MM.1S (cell line): Measurements from ENCODE around the gene TMEM134.

Source experiments
- DNase-seq: peaks from one replicate; pipeline ENCODE4 v3.0.0-alpha.2; 2015
- H2AFZ ChIP-seq: fragments of 300-600 bp; sonication (generic); 2 replicates; pipeline ENCODE4 v1.6.0; 2016; ENCODE audit warnings: antibody characterized with exemption, low read length
- H3F3A ChIP-seq: fragments of 300-600 bp; sonication (generic); 2 replicates; pipeline ENCODE4 v1.6.1; 2016; ENCODE audit warnings: mild to moderate bottlenecking, antibody characterized with exemption, low read length, moderate library complexity, mixed read lengths; ENCODE audit not compliant: insufficient read depth
- H3K27ac ChIP-seq: fragments of 300-600 bp; sonication (generic); 2 replicates; pipeline ENCODE4 v1.5.1; 2016; ENCODE audit warnings: mild to moderate bottlenecking, low read length
- H3K27me3 ChIP-seq: fragments of 300-600 bp; sonication (generic); replicated peaks from 2 replicates; pipeline ENCODE4 v1.6.0; 2016; ENCODE audit warnings: low read length; ENCODE audit not compliant: insufficient read depth
- H3K36me3 ChIP-seq: fragments of 300-600 bp; sonication (generic); replicated peaks from 2 replicates; pipeline ENCODE4 v1.6.1; 2016; ENCODE audit warnings: mild to moderate bottlenecking, low read length, mixed read lengths; ENCODE audit not compliant: insufficient read depth
- H3K4me1 ChIP-seq: fragments of 300-600 bp; sonication (generic); 2 replicates; pipeline ENCODE4 v1.6.1; 2016; ENCODE audit warnings: low read length, mixed read lengths
- H3K4me2 ChIP-seq: fragments of 300-600 bp; sonication (generic); 2 replicates; pipeline ENCODE4 v1.6.0; 2016; ENCODE audit warnings: low read depth, low read length
- H3K4me3 ChIP-seq: fragments of 300-600 bp; sonication (generic); 2 replicates; pipeline ENCODE4 v1.5.1; 2016; ENCODE audit warnings: low read length, mixed read lengths
- H3K79me2 ChIP-seq: fragments of 300-600 bp; sonication (generic); 2 replicates; pipeline ENCODE4 v1.6.1; 2016; ENCODE audit warnings: mixed run types, low read length, mixed read lengths
- H3K9ac ChIP-seq: fragments of 300-600 bp; sonication (generic); 2 replicates; pipeline ENCODE4 v1.6.1; 2016; ENCODE audit warnings: low read length, mixed read lengths
- H3K9me2 ChIP-seq: fragments of 300-600 bp; sonication (generic); replicated peaks from 2 replicates; pipeline ENCODE4 v1.6.1; 2016; ENCODE audit warnings: mild to moderate bottlenecking, low read length, mixed read lengths; ENCODE audit not compliant: insufficient read depth
- H3K9me3 ChIP-seq: fragments of 300-600 bp; sonication (generic); replicated peaks from 2 replicates; pipeline ENCODE4 v1.6.1; 2016; ENCODE audit warnings: mild to moderate bottlenecking, low read length, mixed read lengths; ENCODE audit not compliant: insufficient read depth
- H4K20me1 ChIP-seq: fragments of 300-600 bp; sonication (generic); 2 replicates; pipeline ENCODE4 v1.6.1; 2016; ENCODE audit warnings: mild to moderate bottlenecking, low read length, moderate library complexity, mixed read lengths; ENCODE audit not compliant: insufficient read depth
- CTCF ChIP-seq: fragments of 300-600 bp; sonication (generic); IDR thresholded peaks from 2 replicates; pipeline ENCODE4 v1.5.1; 2016; ENCODE audit warnings: antibody characterized with exemption, low read length, mixed read lengths
- EZH2 ChIP-seq: fragments of 300-600 bp; sonication (generic); optimal IDR thresholded peaks from 2 replicates; pipeline ENCODE3; 2017; ENCODE audit warnings: low read depth, mild to moderate bottlenecking, antibody characterized with exemption, low read length, mixed read lengths
- EZH2phosphoT487 ChIP-seq: fragments of 300-600 bp; sonication (generic); IDR thresholded peaks from 2 replicates; pipeline ENCODE4 v1.6.1; 2018; ENCODE audit warnings: antibody characterized with exemption, low read length

The TMEM134 gene

DNA sequence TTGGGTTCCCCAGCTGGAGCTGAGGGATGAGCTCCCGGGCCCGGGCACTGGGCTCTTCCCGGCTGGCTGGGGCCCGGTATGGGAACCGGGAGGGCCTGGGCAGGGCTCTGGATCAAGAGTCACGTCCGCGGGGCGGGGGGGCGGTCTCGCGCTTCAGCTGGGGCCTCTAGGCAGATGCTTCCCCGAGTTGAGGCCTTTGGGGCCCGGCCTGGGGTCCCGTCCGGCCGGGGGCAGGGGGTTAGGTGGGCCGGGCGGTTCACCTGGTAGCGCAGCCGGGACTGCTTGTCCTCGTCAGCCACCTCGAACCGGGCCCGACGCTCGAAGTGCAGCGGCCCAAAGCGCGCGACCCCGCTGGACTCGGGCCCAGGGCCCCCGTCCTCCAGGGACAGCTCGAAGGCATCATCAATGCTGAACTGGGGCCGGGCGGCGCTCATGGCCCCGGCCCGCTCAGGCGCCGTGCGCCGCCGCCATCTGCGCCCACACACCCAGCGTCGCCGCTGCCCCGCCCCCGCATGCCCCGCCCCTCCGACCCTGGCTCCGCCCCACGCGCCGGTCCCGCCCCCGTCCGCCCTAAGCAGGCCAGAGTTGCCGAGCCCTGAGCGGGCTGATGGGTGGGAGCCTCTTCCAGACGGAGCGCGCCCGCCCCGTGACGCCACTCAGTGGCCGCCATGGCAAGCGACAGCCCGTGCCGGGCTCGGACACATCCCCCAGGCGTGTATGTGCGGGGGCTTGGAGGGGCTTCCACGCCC lies at the start of gene TMEM134:
TSS of gene TMEM134 (minus strand) at position 493 of the 749 bp plus-strand sequence. CDS start at position 434, 59 bp downstream.
- H3K9me3 ChIP-seq = no peaks in the 10 kb centered on the region
- H3K27ac ChIP-seq = no peak within 1 kb of the TSS; the same call in 1 of the 2 replicates
- H3K9me2 ChIP-seq = no peaks in the 10 kb centered on the region
- no peaks in the 10 kb centered on the region for H3F3A ChIP-seq
- peak within 1 kb of the TSS; percentile 99 for H3K4me3 ChIP-seq
- no peaks in the 10 kb centered on the region for H3K36me3 ChIP-seq
- DNase-seq = peak; percentile 92
- peaks cover 11% of the 10 kb centered on the region for H3K79me2 ChIP-seq
- peak within 1 kb of the TSS; percentile 100 for H2AFZ ChIP-seq
- TF ChIP-seq EZH2 = no peak
- TF ChIP-seq CTCF = peak; percentile 57
- TF ChIP-seq EZH2phosphoT487 = no peak
- no peaks in the 10 kb centered on the region for H4K20me1 ChIP-seq
- peak within 1 kb of the TSS; percentile 80 for H3K9ac ChIP-seq
- peaks cover 10% of the 10 kb centered on the region for H3K4me1 ChIP-seq
- peak within 1 kb of the TSS; percentile 100 for H3K4me2 ChIP-seq
- H3K27me3 ChIP-seq = no peaks in the 10 kb centered on the region; the same call in 1 of the 2 replicates

DNA sequence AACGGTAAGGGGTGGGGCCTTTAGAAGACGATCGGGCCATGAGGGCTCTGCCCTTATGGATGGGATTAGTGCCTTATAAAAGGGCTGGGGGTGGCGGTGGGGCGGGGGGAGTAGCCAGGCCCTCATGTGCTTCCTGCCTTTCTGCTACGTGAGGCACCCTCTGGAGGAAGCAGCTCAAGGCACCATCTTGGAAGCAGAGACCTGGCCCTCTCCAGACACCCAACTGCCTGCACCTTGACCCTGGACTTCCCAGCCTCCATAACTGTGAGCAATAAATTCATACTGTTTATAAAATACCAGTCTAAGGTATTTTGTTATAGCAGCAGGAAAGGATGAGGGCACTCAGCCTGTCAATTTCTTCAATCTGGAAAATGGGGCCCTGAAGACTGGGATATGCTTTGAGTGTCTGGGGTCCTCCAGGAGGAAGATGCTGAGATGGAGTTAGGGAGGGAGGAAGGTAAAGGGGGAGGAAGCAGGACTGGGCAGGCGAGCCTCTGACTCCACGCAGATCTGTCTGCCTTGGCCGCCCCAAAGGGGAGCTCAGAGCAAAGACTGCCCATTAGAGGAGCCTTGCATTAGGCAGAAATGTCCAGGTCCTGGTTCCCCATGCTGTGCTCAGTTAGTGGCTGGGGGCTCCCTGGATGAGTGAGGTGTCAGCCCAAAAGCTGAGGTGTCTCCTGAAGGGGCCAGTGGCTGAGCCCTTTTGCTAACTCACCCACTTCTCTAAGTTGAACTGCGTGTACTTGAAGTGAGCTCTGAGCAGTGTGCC lies 48.9 kb upstream of the TMEM134 start:
- no peak overlapping the region for H3K4me3 ChIP-seq
- H3K9me3 ChIP-seq = no peaks in the 10 kb centered on the region
- no peaks in the 10 kb centered on the region for H3K79me2 ChIP-seq
- H3K9me2 ChIP-seq = no peaks in the 10 kb centered on the region
- DNase-seq = no peak
- no peak overlapping the region for H3K9ac ChIP-seq
- no peaks in the 10 kb centered on the region for H3K4me1 ChIP-seq
- no peaks in the 10 kb centered on the region; the same call in 1 of the 2 replicates for H4K20me1 ChIP-seq
- TF ChIP-seq EZH2phosphoT487 = no peak
- TF ChIP-seq EZH2 = no peak
- no peak for TF ChIP-seq CTCF
- no peak overlapping the region for H3K4me2 ChIP-seq
- H3F3A ChIP-seq = no peaks in the 10 kb centered on the region
- H3K36me3 ChIP-seq = no peaks in the 10 kb centered on the region
- H2AFZ ChIP-seq = no peak overlapping the region
- H3K27ac ChIP-seq = no peak overlapping the region
- peaks cover 71% of the 10 kb centered on the region for H3K27me3 ChIP-seq

DNA sequence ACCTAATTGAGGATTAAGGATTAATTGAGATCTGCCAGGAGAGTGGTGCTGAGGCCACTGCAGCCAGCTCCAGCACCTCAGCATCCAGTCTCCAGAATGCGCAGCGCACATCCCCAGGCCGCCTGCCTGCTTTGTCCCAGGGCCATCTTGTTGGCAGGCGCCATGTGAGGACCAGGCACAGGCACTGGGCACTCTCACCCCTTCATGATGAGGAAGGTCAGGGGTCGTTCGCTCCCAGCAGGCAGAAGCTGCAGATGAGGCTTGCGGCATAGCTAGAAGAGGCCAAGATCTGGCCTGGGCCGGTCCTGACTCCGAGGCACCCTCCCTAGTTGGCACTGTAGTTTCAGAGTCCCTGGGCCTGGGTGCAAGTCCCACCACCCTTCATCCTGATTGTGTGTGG lies 47.8 kb upstream of the TMEM134 start:
- Histone ChIP-seq H3K9ac (no peak overlapping the region), H3K27ac (no peak overlapping the region), H3K9me3 (no peaks in the 10 kb centered on the region), H3K4me3 (no peak overlapping the region), H3K9me2 (no peaks in the 10 kb centered on the region), H3F3A (no peaks in the 10 kb centered on the region), H2AFZ (no peak overlapping the region), H3K4me1 (no peaks in the 10 kb centered on the region), H4K20me1 (no peaks in the 10 kb centered on the region; the same call in 1 of the 2 replicates), H3K36me3 (no peaks in the 10 kb centered on the region), H3K27me3 (peaks cover 71% of the 10 kb centered on the region), H3K4me2 (no peak overlapping the region), H3K79me2 (no peaks in the 10 kb centered on the region)
- DNase-seq = no peak
- TF ChIP-seq EZH2 (no peak), CTCF (no peak), EZH2phosphoT487 (no peak)
